Stimulated activated CD8-positive, alpha-beta memory T cell treated with anti-CD3 and anti-CD28 coated beads, Interleukin-15, amount 100 ng/mL, for 1 hour (primary cell): ENCODE results near the gene DCHS1.
A peak's percentile ranks its signal among the peaks of the same experiment; 100 is the strongest.

ENCODE experiments used
- DNase-seq: peaks from one replicate; pipeline ENCODE4 v3.0.0-alpha.2; 2020; ENCODE audit warnings: low read depth

The DCHS1 gene

GRCh38 chr11:6611092-6611962 lies 44.3 kb downstream of the DCHS1 start:
- no peak for DNase-seq

DNA sequence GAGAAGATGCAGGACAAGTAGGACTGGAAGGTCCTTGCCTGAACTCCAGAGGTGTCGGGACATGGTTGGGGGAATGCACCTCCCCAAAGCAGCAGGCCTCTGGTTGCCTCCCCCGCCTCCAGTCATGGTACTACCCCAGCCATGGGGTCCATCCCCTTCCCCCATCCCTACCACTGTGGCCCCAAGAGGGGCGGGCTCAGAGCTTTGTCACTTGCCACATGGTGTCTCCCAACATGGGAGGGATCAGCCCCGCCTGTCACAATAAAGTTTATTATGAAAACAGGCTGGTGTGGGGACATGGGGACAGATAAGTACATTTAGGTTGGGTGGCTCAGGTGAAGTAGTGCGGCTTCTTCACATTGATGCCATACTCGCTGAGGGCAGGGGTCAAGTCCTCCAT lies 45.0 kb downstream of the DCHS1 start:
- no peak for DNase-seq

GRCh38 chr11:6609502-6610015 lies 46.0 kb downstream of the DCHS1 start:
- no peak for DNase-seq

GRCh38 chr11:6608726-6609501 lies 46.7 kb downstream of the DCHS1 start:
- no peak for DNase-seq

GRCh38 chr11:6608011-6608410 lies 47.6 kb downstream of the DCHS1 start:
- DNase-seq, result no peak

DNA sequence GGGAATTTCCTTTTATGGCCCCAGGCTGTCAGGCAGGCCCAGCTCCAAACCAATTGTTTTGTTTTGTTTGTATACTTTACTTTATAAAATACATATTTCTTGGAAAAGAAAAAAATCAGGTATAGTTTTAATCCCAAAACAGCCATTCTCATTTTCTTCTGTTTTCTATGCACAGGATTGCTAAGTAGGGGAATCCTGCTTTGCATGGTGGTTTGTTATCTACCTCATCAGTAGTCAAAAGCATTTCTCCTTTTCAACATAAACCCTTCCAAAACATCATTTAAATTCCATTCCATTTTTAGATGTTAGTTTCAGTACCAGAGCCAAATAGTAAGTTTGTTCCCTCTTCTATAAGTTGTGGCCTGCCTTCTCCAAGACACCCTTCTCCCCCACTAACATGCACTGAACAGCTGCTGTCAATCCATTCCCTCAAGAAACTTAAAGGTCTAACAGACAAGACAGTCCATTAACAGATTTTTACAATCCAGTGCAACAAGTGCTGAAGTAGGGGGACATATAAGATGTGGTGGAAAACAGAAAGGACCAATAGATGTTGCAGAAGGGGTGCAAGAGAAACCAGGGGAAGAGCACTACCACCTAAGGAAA lies 48.3 kb downstream of the DCHS1 start:
- DNase-seq, result no peak

- no peak for DNase-seq
Measured at GRCh38 chr11:6606471-6607189, 49.0 kb downstream of the DCHS1 start.

DNA sequence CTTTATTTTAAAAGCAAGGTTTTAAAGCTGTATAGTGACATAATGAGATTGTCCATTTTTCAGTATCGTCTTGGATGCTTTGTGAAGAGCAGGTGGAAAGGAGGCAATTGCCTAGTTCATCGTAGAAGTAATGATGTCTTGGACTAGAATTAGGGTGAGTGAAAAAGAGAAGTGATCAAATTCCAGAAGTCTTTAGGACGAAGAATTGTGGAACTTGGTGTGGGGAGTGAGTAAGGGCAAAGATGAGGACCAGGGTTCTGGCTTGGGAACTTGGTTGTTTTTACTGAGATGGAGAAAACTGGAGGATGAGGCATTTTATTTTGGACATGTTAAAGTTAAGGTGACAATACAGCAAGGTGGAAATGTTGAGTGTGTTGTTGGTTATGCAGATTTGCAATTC lies 50.8 kb downstream of the DCHS1 start:
- DNase-seq, result no peak

DNA sequence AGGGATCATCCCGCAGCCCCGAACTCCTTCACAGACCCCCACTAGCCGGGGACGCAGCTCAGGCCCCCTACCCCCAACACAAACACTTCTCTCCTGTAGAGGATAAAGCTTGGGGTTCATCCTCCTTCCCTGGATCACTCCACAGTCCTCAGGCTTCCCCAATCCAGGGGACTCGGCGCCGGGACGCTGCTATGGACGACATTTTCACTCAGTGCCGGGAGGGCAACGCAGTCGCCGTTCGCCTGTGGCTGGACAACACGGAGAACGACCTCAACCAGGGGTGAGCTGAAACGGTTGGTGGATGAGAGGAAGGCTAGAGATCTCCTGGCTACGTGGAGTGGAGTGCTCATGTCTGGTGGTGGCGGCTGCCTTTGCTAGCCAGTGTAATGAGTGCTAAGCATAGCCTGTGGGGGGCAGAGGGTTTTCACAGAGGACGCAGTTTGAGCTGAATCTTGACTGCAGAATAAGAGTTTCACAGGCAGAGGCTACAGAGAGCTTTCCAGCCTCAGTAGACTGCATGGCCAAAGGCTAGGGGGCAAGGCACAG lies 51.5 kb downstream of the DCHS1 start:
- DNase-seq, result no peak

DNA sequence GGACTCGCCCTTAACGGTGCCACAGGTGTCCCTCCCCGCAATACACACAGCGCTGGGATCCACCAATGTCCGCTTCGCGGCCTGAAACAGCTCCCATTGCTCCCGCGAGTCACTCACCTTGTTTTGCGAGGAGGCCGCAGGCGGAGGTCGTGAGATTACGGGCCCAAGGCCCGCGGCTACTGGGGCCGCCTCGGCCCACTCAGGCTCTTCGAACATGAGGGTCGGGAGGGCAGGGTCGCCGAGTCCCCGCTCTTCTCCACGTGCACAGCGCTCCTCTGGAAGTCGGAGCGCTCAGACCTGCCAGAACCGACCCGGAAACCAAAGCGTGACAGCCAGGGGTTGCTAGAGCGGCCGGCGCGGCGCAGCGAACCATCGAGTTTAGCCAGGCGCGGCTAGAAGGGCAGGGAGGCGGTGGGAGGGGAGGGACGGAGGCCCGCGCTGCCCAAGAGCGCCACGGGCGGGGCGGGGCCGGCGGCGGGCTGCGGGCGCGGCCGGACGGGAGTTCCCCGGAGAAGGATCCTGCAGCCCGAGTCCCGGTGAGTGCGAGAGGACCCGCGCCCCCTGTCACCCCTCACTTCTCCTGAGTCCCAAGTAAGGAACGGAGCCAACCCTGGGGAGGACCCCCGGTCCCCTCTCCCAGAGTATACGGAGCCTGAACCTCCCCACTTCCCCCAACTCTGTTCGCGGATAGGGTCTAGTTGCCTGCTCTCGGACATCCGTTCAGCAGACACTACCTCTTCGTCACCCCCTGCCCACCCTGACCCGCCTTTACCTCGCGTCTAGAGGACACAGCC lies 52.1 kb downstream of the DCHS1 start, which contains the start of the genes ILK and RRP8:
Gene ILK, plus strand, starts transcription at position 488 of the 794 bp plus-strand sequence. CDS start 498 bp downstream, outside the sequence.
Gene RRP8, minus strand, starts transcription at position 330 of the 794 bp plus-strand sequence. Its CDS starts 114 bp downstream, at position 216.
- peak; percentile 75 for DNase-seq

- DNase-seq, result no peak
Measured at GRCh38 chr11:6602096-6602940, 53.3 kb downstream of the DCHS1 start.

GRCh38 chr11:6601041-6601461 lies 54.6 kb downstream of the DCHS1 start:
- DNase-seq, result no peak

GRCh38 chr11:6599881-6600390 lies 55.7 kb downstream of the DCHS1 start:
- DNase-seq, result no peak

GRCh38 chr11:6599449-6599848 lies 56.2 kb downstream of the DCHS1 start:
- DNase-seq, result no peak

DNA sequence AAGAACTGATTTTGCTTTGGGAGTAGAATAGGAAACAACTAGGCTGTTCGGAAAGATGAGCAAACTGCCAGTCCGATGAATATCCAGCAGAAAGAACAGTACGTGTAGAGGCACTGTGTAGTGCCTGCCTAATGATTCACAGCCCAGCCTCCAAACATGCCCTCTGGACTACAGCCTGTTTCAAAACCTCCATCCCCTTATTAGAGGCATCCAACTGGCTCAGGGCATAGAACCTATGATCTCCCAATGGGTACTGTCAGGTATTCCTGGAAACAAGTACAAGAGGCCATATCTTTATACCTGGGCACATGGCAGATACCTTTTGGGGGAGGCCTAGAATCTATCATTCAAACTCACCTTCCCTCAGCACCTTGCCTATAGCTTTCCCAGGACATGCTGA lies 57.1 kb downstream of the DCHS1 start:
- DNase-seq, result no peak

DNA sequence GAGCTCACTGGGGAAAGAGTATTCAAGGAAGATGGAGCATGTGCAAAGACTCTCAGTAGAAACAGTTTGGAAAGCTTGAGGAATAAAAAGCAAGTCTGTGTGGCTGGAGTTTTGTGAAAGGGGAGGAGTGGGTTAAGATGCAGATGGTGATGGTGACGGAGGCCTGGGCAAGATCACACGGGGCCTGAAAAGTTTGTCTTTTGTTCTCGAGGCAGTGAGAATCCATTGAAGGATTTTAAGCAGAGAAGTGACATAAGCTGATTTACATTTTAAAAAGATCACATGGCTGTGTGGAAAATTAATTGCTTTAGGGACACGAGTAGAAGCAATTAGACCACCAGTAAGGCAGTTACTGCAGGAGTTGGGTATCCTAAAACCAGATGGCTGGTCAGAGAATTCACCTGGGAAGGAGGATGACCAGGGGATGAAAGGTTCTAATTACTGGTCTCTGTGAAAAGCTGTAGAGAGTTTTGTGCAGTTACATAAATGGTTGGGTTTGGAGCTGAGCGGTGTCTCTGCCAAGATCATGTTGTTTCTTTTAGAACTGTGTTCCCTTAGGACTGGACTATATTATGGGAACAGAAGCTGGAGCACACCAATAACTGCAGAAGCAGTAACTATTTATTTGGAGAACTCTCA lies 59.3 kb downstream of the DCHS1 start:
- no peak for DNase-seq

GRCh38 chr11:6594142-6594768 lies 61.4 kb downstream of the DCHS1 start:
- DNase-seq, result no peak

GRCh38 chr11:6588018-6588417 lies 67.6 kb downstream of the DCHS1 start:
- no peak for DNase-seq
